NCI-H446 (cell line): Measurements from ENCODE around the gene PTF1A.

Experiments used
- DNase-seq, 2 experiments: peaks; one replicate each; lab custom pipeline; 2025; lab: John Stamatoyannopoulos, UW

Gene PTF1A

GRCh38 chr10:23187155-23187554 is 5.0 kb upstream of the PTF1A start:
- no peak for DNase-seq

- no peak for DNase-seq
Observed at GRCh38 chr10:23189024-23189423, 3.1 kb upstream of the PTF1A start.

GRCh38 chr10:23190872-23191763 is 994 bp upstream of the PTF1A start:
- DNase-seq, result no peak

GRCh38 chr10:23192712-23193434 is 761 bp downstream of the PTF1A start:
- no peak for DNase-seq

GRCh38 chr10:23193435-23194074 is 1.4 kb downstream of the PTF1A start:
- no peak for DNase-seq

GRCh38 chr10:23194471-23194965 is 2.4 kb downstream of the PTF1A start:
- no peak for DNase-seq

- no peak for DNase-seq
Observed at GRCh38 chr10:23194966-23195845, 3.1 kb downstream of the PTF1A start.

- DNase-seq, result no peak
Observed at GRCh38 chr10:23195846-23196600, 3.9 kb downstream of the PTF1A start.

GRCh38 chr10:23196915-23197314 is 4.8 kb downstream of the PTF1A start:
- no peak for DNase-seq

- DNase-seq, result no peak
Observed at GRCh38 chr10:23197416-23197861, 5.3 kb downstream of the PTF1A start.

- DNase-seq, result no peak
Observed at GRCh38 chr10:23198610-23198939, 6.5 kb downstream of the PTF1A start.

GRCh38 chr10:23198940-23199767 is 7.0 kb downstream of the PTF1A start:
- no peak for DNase-seq

GRCh38 chr10:23199768-23200511 is 7.8 kb downstream of the PTF1A start:
- DNase-seq, result no peak

- no peak for DNase-seq
Observed at GRCh38 chr10:23200586-23200985, 8.5 kb downstream of the PTF1A start.

- no peak for DNase-seq
Observed at GRCh38 chr10:23200997-23201652, 9.0 kb downstream of the PTF1A start.

GRCh38 chr10:23201837-23202236 is 9.7 kb downstream of the PTF1A start:
- no peak for DNase-seq

- peak in 1 of 2 experiments; percentile 33 for DNase-seq
Observed at GRCh38 chr10:23202779-23203178, 10.7 kb downstream of the PTF1A start.
